OCI-LY7 (cell line): ENCODE data around the gene THRB. TPM values are rescaled to one million over a fixed set of nuclear protein-coding genes. Genes with fewer than 3 reads are reported as not detected.

Experiments used
- BruUV-seq: library from RNA; stranded (reverse); fragments of 400-500 nt; replicated peaks from 2 replicates; lab custom pipeline; 2021; lab: Mats Ljungman, UMichigan
- CTCF ChIA-PET: fragments of 300-600 bp; sonication (Branson Sonifier 250); formaldehyde crosslinking; loops from one replicate; lab custom pipeline; 2022; ENCODE audit warnings: antibody characterized with exemption; ENCODE audit not compliant: unreplicated experiment; lab: Charles Lee
- POLR2A ChIA-PET: fragments of 300-600 bp; sonication (Branson Sonifier 250); formaldehyde crosslinking; loops from one replicate; lab custom pipeline; 2022; ENCODE audit warnings: antibody characterized with exemption; lab: Charles Lee
- DNase-seq: peaks from one replicate; pipeline ENCODE4 v3.0.0-alpha.2; 2015; ENCODE audit warnings: low spot score
- H2AFZ ChIP-seq: fragments of 200-600 bp; sonication (generic), shearing (Covaris generic); 2 replicates; pipeline ENCODE4 v1.6.1; 2014; ENCODE audit warnings: mild to moderate bottlenecking, antibody characterized with exemption, low read length, moderate library complexity
- H3K27ac ChIP-seq: fragments of 200-600 bp; sonication (generic); 2 replicates; pipeline ENCODE4 v1.5.1; 2014; ENCODE audit warnings: mixed run types, low read depth, mild to moderate bottlenecking, moderate library complexity, low read length, inconsistent platforms; ENCODE audit not compliant: poor library complexity, severe bottlenecking
- H3K36me3 ChIP-seq: fragments of 200-600 bp; sonication (generic); 2 replicates; pipeline ENCODE4 v1.6.1; 2014; ENCODE audit warnings: mild to moderate bottlenecking, antibody characterized with exemption, low read length, moderate library complexity, mixed read lengths; ENCODE audit not compliant: insufficient read depth
- H3K4me1 ChIP-seq: fragments of 200-600 bp; sonication (generic); 2 replicates; pipeline ENCODE4 v1.5.1; 2014; ENCODE audit warnings: mild to moderate bottlenecking, low read length; ENCODE audit not compliant: insufficient read depth, poor library complexity, severe bottlenecking
- H3K4me2 ChIP-seq: fragments of 200-600 bp; sonication (generic); 2 replicates; pipeline ENCODE4 v1.6.1; 2014; ENCODE audit warnings: mild to moderate bottlenecking, low read length
- H3K4me3 ChIP-seq: fragments of 200-600 bp; sonication (generic); 2 replicates; pipeline ENCODE4 v1.5.1; 2014; ENCODE audit warnings: mild to moderate bottlenecking, low read depth, low read length; ENCODE audit not compliant: poor library complexity, severe bottlenecking
- H3K79me2 ChIP-seq: fragments of 200-600 bp; sonication (generic); 2 replicates; pipeline ENCODE4 v1.6.1; 2016; ENCODE audit warnings: low read depth, mild to moderate bottlenecking, low read length, moderate library complexity, mixed read lengths; ENCODE audit not compliant: insufficient read depth
- H3K9me2 ChIP-seq: fragments of 200-600 bp; sonication (generic); 2 replicates; pipeline ENCODE4 v1.6.1; 2016; ENCODE audit warnings: mild to moderate bottlenecking, low read length, mixed read lengths; ENCODE audit not compliant: insufficient read depth
- H3K9me3 ChIP-seq: fragments of 200-600 bp; sonication (generic); 2 replicates; pipeline ENCODE4 v1.6.1; 2014; ENCODE audit warnings: mild to moderate bottlenecking, mixed run types, low read length, mixed read lengths
- H4K20me1 ChIP-seq: fragments of 200-600 bp; sonication (generic); 2 replicates; pipeline ENCODE4 v1.6.1; 2014; ENCODE audit warnings: mild to moderate bottlenecking, antibody characterized with exemption, low read length, moderate library complexity, mixed read lengths; ENCODE audit not compliant: insufficient read depth
- EZH2phosphoT487 ChIP-seq: fragments of 200-600 bp; sonication (generic); IDR thresholded peaks from 2 replicates; pipeline ENCODE4 v1.6.1; 2018; ENCODE audit warnings: low read depth, borderline replicate concordance, mild to moderate bottlenecking, mixed run types, antibody characterized with exemption, low read length, moderate library complexity, mixed read lengths
- intact Hi-C: fragments of 100-400 bp; cut with micrococcal nuclease; formaldehyde crosslinking; loops from one replicate; pipeline ENCODE4 v1.10.0; 2022; ENCODE audit not compliant: unreplicated experiment
- total RNA-seq, 2 experiments: library from RNA; depleted of rRNA in 1 of 2; stranded (reverse); fragments of >200 nt in 1 of 2; shearing (Covaris generic) in 1 of 2; gene quantifications; 2 replicates each; pipeline ENCODE4 v1.2.3, GENCODE V29; 2014 to 2022
- TF ChIP-seq, protein P1 (sequence below): fragments of 200-600 bp; sonication (generic); conservative IDR thresholded peaks from 2 replicates; pipeline ENCODE4 v1.5.1; 2014; ENCODE audit warnings: mild to moderate bottlenecking, antibody characterized with exemption, low read length, moderate library complexity, mixed read lengths

Gene THRB
- total RNA-seq, 2 experiments from 2014 or later, result not detected

DNA sequence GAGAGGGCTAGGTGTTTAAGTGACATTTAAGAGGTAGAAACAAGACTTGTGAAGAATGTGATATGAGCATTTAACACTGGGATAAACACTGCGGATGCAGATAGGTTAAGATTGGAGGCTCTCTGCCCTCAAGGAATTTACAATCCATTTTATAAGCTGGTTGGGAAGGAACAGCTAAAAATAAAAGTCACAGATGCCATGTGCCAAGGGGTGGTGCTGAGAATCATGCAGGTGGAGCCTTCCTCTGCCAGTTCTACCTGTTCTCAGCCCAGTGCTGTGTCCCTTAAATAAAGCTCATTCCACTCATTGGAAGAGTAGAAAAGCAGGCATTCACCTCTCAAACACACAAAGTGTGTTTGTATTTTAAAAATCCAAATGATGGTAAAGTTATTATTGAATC lies 261.9 kb downstream of the THRB start:
- CTCF ChIA-PET, result no interaction called here
- Histone ChIP-seq H4K20me1 (no peaks in the 10 kb centered on the region), H2AFZ (no peak overlapping the region), H3K9me3 (no peaks in the 10 kb centered on the region), H3K36me3 (no peaks in the 10 kb centered on the region), H3K27ac (no peak overlapping the region), H3K79me2 (no peaks in the 10 kb centered on the region), H3K4me1 (no peaks in the 10 kb centered on the region), H3K9me2 (no peaks in the 10 kb centered on the region), H3K4me3 (no peak overlapping the region), H3K4me2 (no peak overlapping the region)
- POLR2A ChIA-PET, result no interaction called here
- intact Hi-C loops, result no loop called here
- no peak for TF ChIP-seq EZH2phosphoT487
- TF ChIP-seq, protein P1, sequence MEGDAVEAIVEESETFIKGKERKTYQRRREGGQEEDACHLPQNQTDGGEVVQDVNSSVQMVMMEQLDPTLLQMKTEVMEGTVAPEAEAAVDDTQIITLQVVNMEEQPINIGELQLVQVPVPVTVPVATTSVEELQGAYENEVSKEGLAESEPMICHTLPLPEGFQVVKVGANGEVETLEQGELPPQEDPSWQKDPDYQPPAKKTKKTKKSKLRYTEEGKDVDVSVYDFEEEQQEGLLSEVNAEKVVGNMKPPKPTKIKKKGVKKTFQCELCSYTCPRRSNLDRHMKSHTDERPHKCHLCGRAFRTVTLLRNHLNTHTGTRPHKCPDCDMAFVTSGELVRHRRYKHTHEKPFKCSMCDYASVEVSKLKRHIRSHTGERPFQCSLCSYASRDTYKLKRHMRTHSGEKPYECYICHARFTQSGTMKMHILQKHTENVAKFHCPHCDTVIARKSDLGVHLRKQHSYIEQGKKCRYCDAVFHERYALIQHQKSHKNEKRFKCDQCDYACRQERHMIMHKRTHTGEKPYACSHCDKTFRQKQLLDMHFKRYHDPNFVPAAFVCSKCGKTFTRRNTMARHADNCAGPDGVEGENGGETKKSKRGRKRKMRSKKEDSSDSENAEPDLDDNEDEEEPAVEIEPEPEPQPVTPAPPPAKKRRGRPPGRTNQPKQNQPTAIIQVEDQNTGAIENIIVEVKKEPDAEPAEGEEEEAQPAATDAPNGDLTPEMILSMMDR, result no peak
- no peak for DNase-seq
- BruUV-seq, result no TSS peak

DNA sequence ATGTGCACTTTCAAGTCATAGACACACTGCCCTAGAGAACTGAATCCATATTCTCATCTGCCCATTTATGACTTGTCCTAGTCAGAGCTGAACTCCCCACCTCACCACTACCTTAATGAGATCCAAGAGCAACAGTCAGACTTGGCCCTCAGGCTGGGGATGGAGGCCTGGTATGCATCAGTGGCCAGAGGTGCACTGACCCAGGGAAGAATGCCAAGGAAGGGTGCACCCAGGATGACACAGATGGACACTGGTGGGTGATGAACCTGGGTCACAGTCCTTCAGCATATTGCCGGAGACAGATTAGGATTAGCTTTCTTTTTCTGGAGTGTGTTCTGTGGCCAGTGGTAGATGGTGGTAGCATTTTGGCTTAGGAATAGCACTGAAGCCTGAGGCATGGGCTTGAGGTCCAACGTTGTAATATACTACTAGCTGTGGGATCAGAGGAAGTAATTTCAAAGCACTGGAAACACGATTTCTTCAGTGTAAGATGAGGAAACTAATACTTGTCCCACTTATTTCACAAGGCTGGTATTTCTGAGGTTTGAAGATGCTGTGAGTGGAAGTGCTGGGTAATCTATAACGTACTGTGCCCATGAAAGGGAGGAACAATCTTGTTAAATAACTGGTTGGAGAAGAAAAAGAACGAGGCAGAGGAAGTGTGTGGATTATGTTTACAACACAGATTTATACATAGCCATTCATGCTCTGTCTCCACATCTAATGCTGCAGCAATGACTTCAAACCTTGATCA lies 265.0 kb downstream of the THRB start:
- Histone ChIP-seq H4K20me1 (no peaks in the 10 kb centered on the region), H3K4me3 (no peak overlapping the region), H3K79me2 (no peaks in the 10 kb centered on the region), H3K27ac (no peak overlapping the region), H3K36me3 (no peaks in the 10 kb centered on the region), H2AFZ (no peak overlapping the region), H3K4me2 (no peak overlapping the region), H3K9me2 (no peaks in the 10 kb centered on the region), H3K4me1 (no peaks in the 10 kb centered on the region), H3K9me3 (no peaks in the 10 kb centered on the region)
- ChIA-PET POLR2A (interaction anchor here (0.5 to 1.2 kb wide), 2 partner anchors 10 to 75 kb away, joined by 3 read pairs; no protein-coding TSS in a partner anchor), CTCF (no interaction called here)
- BruUV-seq, result no TSS peak
- no peak for DNase-seq
- intact Hi-C loops, result no loop called here
- TF ChIP-seq, protein P1, result no peak
- no peak for TF ChIP-seq EZH2phosphoT487

DNA sequence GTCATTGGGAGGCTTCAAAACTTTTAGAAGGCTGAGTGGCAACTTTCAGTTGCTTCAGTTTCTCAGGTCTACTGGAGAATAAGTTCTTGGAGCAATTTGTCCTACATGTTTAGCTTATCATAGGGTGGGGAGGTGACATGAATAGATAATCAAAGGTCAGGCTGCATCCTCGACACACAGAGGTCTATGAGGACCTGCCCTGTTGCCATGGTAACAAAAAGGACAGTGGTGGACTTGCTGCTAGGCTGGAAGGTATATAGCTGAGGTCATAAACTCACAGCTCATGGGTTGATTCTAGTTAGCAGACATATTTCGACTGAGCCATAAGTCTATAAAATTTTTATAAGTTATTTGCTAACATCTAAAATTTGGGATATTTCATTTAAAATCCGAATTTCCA lies 267.0 kb downstream of the THRB start:
- Histone ChIP-seq H3K4me1 (no peaks in the 10 kb centered on the region), H3K36me3 (no peaks in the 10 kb centered on the region), H3K9me2 (no peaks in the 10 kb centered on the region), H3K9me3 (no peaks in the 10 kb centered on the region), H4K20me1 (no peaks in the 10 kb centered on the region), H3K79me2 (no peaks in the 10 kb centered on the region), H3K4me3 (no peak overlapping the region), H3K27ac (no peak overlapping the region), H2AFZ (no peak overlapping the region), H3K4me2 (no peak overlapping the region)
- no TSS peak for BruUV-seq
- ChIA-PET CTCF (no interaction called here), POLR2A (no interaction called here)
- intact Hi-C loops, result no loop called here
- TF ChIP-seq, protein P1, result no peak
- no peak for TF ChIP-seq EZH2phosphoT487
- no peak for DNase-seq
